ENCODE data around the gene ING4.

Gene ING4

DNA sequence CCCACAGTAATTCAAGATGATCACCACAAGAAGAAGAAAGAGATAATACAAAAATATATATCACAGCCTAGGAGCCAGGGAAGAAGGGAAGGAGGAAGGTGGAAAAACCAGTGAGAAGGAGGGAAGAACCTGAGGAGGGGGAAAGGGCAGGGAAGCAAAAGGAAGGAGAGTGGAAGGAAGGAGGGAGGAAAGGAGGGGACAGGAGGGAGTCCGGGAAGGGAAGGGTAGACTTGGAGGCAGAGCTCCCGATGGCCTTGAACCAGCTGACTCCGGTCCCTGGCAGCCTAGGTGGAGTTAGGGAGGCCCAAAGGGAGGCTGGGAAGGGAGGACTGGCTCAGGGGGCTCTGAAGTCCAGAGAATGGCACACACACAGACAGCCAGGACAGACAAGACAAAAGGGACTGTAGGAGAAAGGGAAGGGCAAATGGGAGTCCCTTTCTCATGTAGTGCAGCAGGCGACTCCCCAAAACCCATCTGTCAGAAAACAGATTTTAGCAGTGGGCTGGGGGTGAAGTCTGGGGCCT lies 31.0 kb upstream of the ING4 start:
- no peak overlapping the region for H3K27ac ChIP-seq
- TF ChIP-seq, protein P1, sequence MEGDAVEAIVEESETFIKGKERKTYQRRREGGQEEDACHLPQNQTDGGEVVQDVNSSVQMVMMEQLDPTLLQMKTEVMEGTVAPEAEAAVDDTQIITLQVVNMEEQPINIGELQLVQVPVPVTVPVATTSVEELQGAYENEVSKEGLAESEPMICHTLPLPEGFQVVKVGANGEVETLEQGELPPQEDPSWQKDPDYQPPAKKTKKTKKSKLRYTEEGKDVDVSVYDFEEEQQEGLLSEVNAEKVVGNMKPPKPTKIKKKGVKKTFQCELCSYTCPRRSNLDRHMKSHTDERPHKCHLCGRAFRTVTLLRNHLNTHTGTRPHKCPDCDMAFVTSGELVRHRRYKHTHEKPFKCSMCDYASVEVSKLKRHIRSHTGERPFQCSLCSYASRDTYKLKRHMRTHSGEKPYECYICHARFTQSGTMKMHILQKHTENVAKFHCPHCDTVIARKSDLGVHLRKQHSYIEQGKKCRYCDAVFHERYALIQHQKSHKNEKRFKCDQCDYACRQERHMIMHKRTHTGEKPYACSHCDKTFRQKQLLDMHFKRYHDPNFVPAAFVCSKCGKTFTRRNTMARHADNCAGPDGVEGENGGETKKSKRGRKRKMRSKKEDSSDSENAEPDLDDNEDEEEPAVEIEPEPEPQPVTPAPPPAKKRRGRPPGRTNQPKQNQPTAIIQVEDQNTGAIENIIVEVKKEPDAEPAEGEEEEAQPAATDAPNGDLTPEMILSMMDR (IDR thresholded peaks at IDR 0.05), result no peak

DNA sequence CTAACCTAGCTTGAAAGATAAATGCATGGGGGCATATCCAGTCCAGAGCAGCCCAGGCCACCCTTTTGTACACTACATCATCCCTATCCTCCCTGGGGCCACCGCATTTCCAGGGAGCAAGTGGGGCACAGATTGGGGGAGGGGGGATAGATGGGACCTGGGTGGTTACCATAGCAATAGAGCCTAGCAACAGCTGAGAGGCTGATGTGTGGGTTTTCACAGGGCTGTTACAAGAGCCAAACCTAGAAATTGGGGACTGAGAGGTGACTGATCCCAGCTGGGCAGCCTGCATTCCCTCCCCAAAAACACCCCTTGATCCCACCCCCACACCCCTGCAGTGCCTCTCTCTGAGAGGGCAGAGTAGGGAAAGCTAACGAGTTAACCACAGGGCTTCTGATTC lies 30.0 kb upstream of the ING4 start:
- no peak overlapping the region for H3K27ac ChIP-seq
- H3K36me3 ChIP-seq (ENCODE audit: control insufficient read depth, insufficient read depth, low read length), result no peaks in the 10 kb centered on the region
- H3K9me3 ChIP-seq (ENCODE audit: control insufficient read depth, low read length), result no peaks in the 10 kb centered on the region

More for the DNA sequence above, 31.0 kb upstream of the ING4 start:
- Histone ChIP-seq H3K9ac (no peak overlapping the region), H3K36me3 (ENCODE audit: control insufficient read depth, insufficient read depth, low read length) (no peaks in the 10 kb centered on the region), H2AFZ (no peak overlapping the region), H3K27me3 (ENCODE audit: control insufficient read depth, insufficient read depth, low read length) (no peaks in the 10 kb centered on the region), H3K4me3 (ENCODE audit: low read depth, low read length) (no peak overlapping the region), H3K4me1 (no peaks in the 10 kb centered on the region), H3K9me3 (ENCODE audit: control insufficient read depth, low read length) (no peaks in the 10 kb centered on the region), H3K4me2 (ENCODE audit: low read length) (no peak overlapping the region), H3K79me2 (peaks cover 2% of the 10 kb centered on the region)

DNA sequence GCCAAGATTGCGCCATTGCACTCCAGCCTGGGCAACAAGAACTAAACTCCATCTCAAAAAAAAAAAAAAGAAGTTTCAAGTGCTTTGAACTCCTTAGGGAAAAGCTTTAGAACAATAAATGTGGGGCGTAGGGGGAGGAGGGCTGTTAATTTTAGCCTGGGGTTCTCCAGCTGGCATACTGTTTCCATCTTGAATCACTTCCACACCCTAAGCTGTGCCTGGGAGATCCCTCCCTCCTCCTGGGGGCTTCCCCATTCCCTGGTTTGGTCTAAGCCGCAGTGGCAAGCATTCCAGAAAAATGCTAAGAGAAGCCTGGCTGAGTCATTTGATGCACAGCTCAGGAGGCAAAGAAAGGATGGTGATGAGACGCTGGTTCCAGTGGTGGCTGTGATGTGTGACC lies 28.6 kb upstream of the ING4 start:
- Histone ChIP-seq H2AFZ (no peak overlapping the region), H3K4me1 (peaks cover 13% of the 10 kb centered on the region), H3K27ac (no peak overlapping the region), H3K79me2 (peaks cover 3% of the 10 kb centered on the region), H3K4me3 (ENCODE audit: low read depth, low read length) (no peak overlapping the region), H3K27me3 (ENCODE audit: control insufficient read depth, insufficient read depth, low read length) (no peaks in the 10 kb centered on the region), H3K9me3 (ENCODE audit: control insufficient read depth, low read length) (no peaks in the 10 kb centered on the region), H3K36me3 (ENCODE audit: control insufficient read depth, insufficient read depth, low read length) (no peaks in the 10 kb centered on the region), H3K4me2 (ENCODE audit: low read length) (no peak overlapping the region), H3K9ac (no peak overlapping the region)
- TF ChIP-seq, protein P1 (IDR thresholded peaks at IDR 0.05), result no peak

More for the DNA sequence above, 30.0 kb upstream of the ING4 start:
- no peaks in the 10 kb centered on the region for H3K27me3 ChIP-seq (ENCODE audit: control insufficient read depth, insufficient read depth, low read length)
- H3K4me3 ChIP-seq (ENCODE audit: low read depth, low read length), result no peak overlapping the region
- H2AFZ ChIP-seq, result no peak overlapping the region
- TF ChIP-seq, protein P1 (IDR thresholded peaks at IDR 0.05), result no peak
- H3K4me1 ChIP-seq, result peaks cover 6% of the 10 kb centered on the region
- peaks cover 2% of the 10 kb centered on the region for H3K79me2 ChIP-seq
- H3K4me2 ChIP-seq (ENCODE audit: low read length), result no peak overlapping the region
- H3K9ac ChIP-seq, result no peak overlapping the region

DNA sequence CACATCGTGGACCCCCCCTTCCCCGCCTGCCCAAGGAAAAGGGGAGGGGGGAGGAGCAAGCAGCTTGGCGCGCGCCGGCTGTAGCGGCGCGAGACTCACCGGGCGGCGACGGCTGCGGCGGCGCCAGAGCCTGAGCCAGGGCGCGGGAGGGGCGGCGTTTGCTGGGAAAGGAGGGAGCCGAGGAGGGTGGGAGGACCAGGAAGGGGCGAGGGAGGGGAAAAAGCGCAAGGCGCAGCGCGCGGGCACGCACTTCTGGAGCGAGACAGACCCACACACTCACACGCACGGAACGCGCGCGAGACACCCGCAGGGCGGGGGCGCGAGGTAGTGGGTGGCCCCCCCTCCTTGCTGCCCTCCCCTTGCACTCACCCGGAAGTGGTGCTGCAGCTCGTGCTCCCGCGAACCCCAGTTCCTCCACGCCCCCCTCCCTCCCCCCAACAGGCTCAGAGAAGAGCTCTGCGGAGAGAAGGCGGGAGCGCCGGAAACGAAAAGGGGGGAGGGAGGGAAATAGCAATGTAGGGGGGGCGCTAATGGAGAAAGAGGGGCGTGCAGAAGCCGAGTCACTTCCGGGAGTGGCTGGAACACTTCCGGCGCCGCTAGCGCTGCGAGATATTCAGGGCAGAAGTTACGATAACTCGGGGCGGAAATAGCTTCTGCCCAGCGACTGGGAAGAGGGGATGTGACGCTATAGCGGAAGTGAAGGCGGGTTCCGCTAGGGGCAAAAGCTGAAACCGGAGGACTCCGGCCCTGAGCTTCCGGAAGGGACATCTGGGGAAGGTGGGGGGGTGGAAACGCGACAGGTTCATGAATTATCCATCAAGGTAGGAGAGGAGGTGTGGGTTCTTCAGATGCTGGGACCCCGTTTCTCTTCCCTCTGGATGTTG lies 26.3 kb upstream of the ING4 start, which contains the start of gene ZNF384:
TSS of gene ZNF384 (minus strand) at position 377 of the 884 bp plus-strand sequence. CDS start 9,855 bp downstream, outside the sequence.
- H3K4me2 ChIP-seq (ENCODE audit: low read length), result peak within 1 kb of the TSS; percentile 84
- H3K4me3 ChIP-seq (ENCODE audit: low read depth, low read length), result peak within 1 kb of the TSS; percentile 98
- peak within 1 kb of the TSS; percentile 98 for H3K27ac ChIP-seq
- H2AFZ ChIP-seq, result peak within 1 kb of the TSS; percentile 87
- H3K27me3 ChIP-seq (ENCODE audit: control insufficient read depth, insufficient read depth, low read length), result no peaks in the 10 kb centered on the region
- no peaks in the 10 kb centered on the region for H3K9me3 ChIP-seq (ENCODE audit: control insufficient read depth, low read length)
- H3K9ac ChIP-seq, result peak within 1 kb of the TSS; percentile 92
- no peaks in the 10 kb centered on the region for H3K36me3 ChIP-seq (ENCODE audit: control insufficient read depth, insufficient read depth, low read length)
- peaks cover 14% of the 10 kb centered on the region for H3K79me2 ChIP-seq
- TF ChIP-seq, protein P1 (IDR thresholded peaks at IDR 0.05), result no peak
- peaks cover 13% of the 10 kb centered on the region for H3K4me1 ChIP-seq

Measured in parathyroid adenoma (tissue), 2 donors.